Measurements from ENCODE around the gene ABHD16B.

GRCh38 chr20:63897978-63898561 lies 36.8 kb downstream of the ABHD16B start:
- no peak for TF ChIP-seq EP300 (IDR thresholded peaks at IDR 0.05)
- TF ChIP-seq, protein P1, sequence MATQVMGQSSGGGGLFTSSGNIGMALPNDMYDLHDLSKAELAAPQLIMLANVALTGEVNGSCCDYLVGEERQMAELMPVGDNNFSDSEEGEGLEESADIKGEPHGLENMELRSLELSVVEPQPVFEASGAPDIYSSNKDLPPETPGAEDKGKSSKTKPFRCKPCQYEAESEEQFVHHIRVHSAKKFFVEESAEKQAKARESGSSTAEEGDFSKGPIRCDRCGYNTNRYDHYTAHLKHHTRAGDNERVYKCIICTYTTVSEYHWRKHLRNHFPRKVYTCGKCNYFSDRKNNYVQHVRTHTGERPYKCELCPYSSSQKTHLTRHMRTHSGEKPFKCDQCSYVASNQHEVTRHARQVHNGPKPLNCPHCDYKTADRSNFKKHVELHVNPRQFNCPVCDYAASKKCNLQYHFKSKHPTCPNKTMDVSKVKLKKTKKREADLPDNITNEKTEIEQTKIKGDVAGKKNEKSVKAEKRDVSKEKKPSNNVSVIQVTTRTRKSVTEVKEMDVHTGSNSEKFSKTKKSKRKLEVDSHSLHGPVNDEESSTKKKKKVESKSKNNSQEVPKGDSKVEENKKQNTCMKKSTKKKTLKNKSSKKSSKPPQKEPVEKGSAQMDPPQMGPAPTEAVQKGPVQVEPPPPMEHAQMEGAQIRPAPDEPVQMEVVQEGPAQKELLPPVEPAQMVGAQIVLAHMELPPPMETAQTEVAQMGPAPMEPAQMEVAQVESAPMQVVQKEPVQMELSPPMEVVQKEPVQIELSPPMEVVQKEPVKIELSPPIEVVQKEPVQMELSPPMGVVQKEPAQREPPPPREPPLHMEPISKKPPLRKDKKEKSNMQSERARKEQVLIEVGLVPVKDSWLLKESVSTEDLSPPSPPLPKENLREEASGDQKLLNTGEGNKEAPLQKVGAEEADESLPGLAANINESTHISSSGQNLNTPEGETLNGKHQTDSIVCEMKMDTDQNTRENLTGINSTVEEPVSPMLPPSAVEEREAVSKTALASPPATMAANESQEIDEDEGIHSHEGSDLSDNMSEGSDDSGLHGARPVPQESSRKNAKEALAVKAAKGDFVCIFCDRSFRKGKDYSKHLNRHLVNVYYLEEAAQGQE (IDR thresholded peaks at IDR 0.05): no peak
- no peak for TF ChIP-seq CHD2 (IDR thresholded peaks at IDR 0.05; ENCODE audit: low read length, partially characterized antibody)
- no peak for TF ChIP-seq CTCF (IDR thresholded peaks at IDR 0.05)
- TF ChIP-seq NR3C1 (IDR thresholded peaks at IDR 0.05): no peak
- TF ChIP-seq RAD21 (conservative IDR thresholded peaks at IDR 0.05 in 1 of 2, IDR thresholded peaks at IDR 0.05 in 1 of 2): no peak
- no peak for TF ChIP-seq POLR2A (IDR thresholded peaks at IDR 0.05; ENCODE audit: low read length)
- no peak for TF ChIP-seq POLR2AphosphoS2 (conservative IDR thresholded peaks at IDR 0.05; ENCODE audit: low read length)
- no peak for TF ChIP-seq BHLHE40 (IDR thresholded peaks at IDR 0.05; ENCODE audit: low read depth, low read length)
- no peak for TF ChIP-seq ELK1 (IDR thresholded peaks at IDR 0.05; ENCODE audit: low read depth, low read length)
- TF ChIP-seq GATA3 (IDR thresholded peaks at IDR 0.05; ENCODE audit: borderline replicate concordance): no peak
- TF ChIP-seq SMC3 (IDR thresholded peaks at IDR 0.05): no peak
- TF ChIP-seq MAZ (IDR thresholded peaks at IDR 0.05; ENCODE audit: borderline replicate concordance, low read depth, low read length): no peak
- TF ChIP-seq RCOR1 (IDR thresholded peaks at IDR 0.05; ENCODE audit: low read depth, low read length): no peak

Measured in A549 (cell line).